Aorta (tissue), 5 donors: ENCODE results near the gene ZSWIM6. TPM values are rescaled to one million over a fixed set of nuclear protein-coding genes. Genes with fewer than 3 reads are reported as not detected.

Experiments
- ATAC-seq: fragments of 200-7000 bp; cut with Tn5 transposase; one replicate; pipeline ENCODE4 v1.9.1; 2022; ENCODE audit warnings: moderate library complexity; ENCODE audit not compliant: low FRiP score
- DNase-seq, 2 donors: peaks; one replicate each; pipeline ENCODE4 v3.0.0-alpha.2; 2020
- H3K27ac ChIP-seq, 2 donors: one replicate each; pipeline ENCODE4 v1.5.1; 2013; ENCODE audit warnings: low read length in 2 of 2, mild to moderate bottlenecking in 2 of 2, moderate library complexity in 2 of 2, control low read depth in 1 of 2, inconsistent platforms in 1 of 2, low read depth in 1 of 2
- H3K27me3 ChIP-seq, 2 donors: one replicate each; pipeline ENCODE4 v1.6.1; 2013; ENCODE audit warnings: control low read depth in 1 of 2, low read length in 1 of 2, mild to moderate bottlenecking in 1 of 2, moderate library complexity in 1 of 2; ENCODE audit not compliant: insufficient read depth in 2 of 2, control insufficient read depth in 1 of 2
- H3K36me3 ChIP-seq, 2 donors: one replicate each; pipeline ENCODE4 v1.6.1; 2013; ENCODE audit warnings: control low read depth in 1 of 2, low read length in 1 of 2, mild to moderate bottlenecking in 1 of 2; ENCODE audit not compliant: insufficient read depth in 2 of 2, control insufficient read depth in 1 of 2
- H3K4me1 ChIP-seq, 2 donors: one replicate each; pipeline ENCODE4 v1.6.1; 2013; ENCODE audit warnings: low read length in 2 of 2, control low read depth in 1 of 2, mild to moderate bottlenecking in 1 of 2, moderate library complexity in 1 of 2; ENCODE audit not compliant: insufficient read depth in 2 of 2, control insufficient read depth in 1 of 2
- H3K4me3 ChIP-seq, 2 donors: one replicate each; pipeline ENCODE4 v1.5.1; 2013; ENCODE audit warnings: low read length in 2 of 2, control low read depth in 1 of 2, mild to moderate bottlenecking in 1 of 2
- H3K9me3 ChIP-seq: one replicate; pipeline ENCODE4 v1.6.1; 2013; ENCODE audit warnings: mild to moderate bottlenecking, low read length; ENCODE audit not compliant: control insufficient read depth
- WGBS, 2 donors: extraction: QIAGEN DNeasy Blood & Tissue Kit; methylation state at CpG; one replicate each; pipeline ENCODE4 v1.1.7; 2013; 5-methylcytosine and 5-hydroxymethylcytosine counted together
- intact Hi-C, 2 donors: fragments of 100-400 bp; cut with DNase I; formaldehyde crosslinking; loops; one replicate each; pipeline versions ENCODE4 v1.14.2 to v1.15.0; 2022
- polyA plus RNA-seq, 2 donors: library from polyadenylated mRNA; stranded (reverse); fragments of 200-250 nt; gene quantifications; one replicate each; pipeline ENCODE4 v1.2.3, GENCODE V29; 2013
- total RNA-seq, 2 donors: library from RNA; stranded (reverse); fragmentation: NEBNext Ultra II Directional; extraction: Animal tissue kit (Norgen Biotek cat#: 25700); gene quantifications; one replicate each; pipeline ENCODE4 v1.2.1, GENCODE V29; 2021
- donor health status: healthy with polysubstance abuse.
- donor health status: Bipolar disorder and iron deficiency.
- donor health status: DM: no; HTN: no; CAD: no.
- donor health status: DM: no; HTN: no; CAD: no.
- donor health status: DM: yes; HTN: yes; CAD: no.

Gene ZSWIM6
- total and polyA plus RNA-seq, 4 donors = 3.4 to 21.8 (median 12.4) TPM

GRCh38 chr5:61311836-61312808, 19.9 kb upstream of the ZSWIM6 start:
- no peak for ATAC-seq
- H3K27me3 ChIP-seq = no peaks in the 10 kb centered on the region
- intact Hi-C loops = no loop called here
- WGBS, 2 donors = 31 to 32% methylated on average over 8 of the region's 8 CpGs
- no peaks in the 10 kb centered on the region for H3K36me3 ChIP-seq
- peaks cover 1 to 2% of the 10 kb centered on the region in 2 donors for H3K4me1 ChIP-seq
- no peaks in the 10 kb centered on the region for H3K9me3 ChIP-seq
- DNase-seq = no peak
- no peak overlapping the region for H3K4me3 ChIP-seq
- peak overlapping the region; percentile 70 to 87 for H3K27ac ChIP-seq

GRCh38 chr5:61313960-61314681, 17.9 kb upstream of the ZSWIM6 start:
- 0 to 3% methylated on average over 1 of the region's 1 CpG for WGBS, 2 donors
- intact Hi-C loops = no loop called here
- Histone ChIP-seq H3K36me3 (no peaks in the 10 kb centered on the region), H3K4me3 (no peak overlapping the region), H3K27me3 (no peaks in the 10 kb centered on the region), H3K9me3 (no peaks in the 10 kb centered on the region), H3K4me1 (peaks cover 1 to 5% of the 10 kb centered on the region in 2 donors), H3K27ac (peak overlapping the region; percentile 49 to 64)
- ATAC-seq (peak; percentile 47), DNase-seq (peak; percentile 75 to 78)

- WGBS, 2 donors = 1 to 8% methylated on average over 3 of the region's 3 CpGs
- Histone ChIP-seq H3K27me3 (no peaks in the 10 kb centered on the region), H3K27ac (peak overlapping the region in 1 of 2 donors; percentile 15), H3K4me3 (no peak overlapping the region), H3K36me3 (no peaks in the 10 kb centered on the region), H3K9me3 (no peaks in the 10 kb centered on the region), H3K4me1 (peaks cover 1 to 5% of the 10 kb centered on the region in 2 donors)
- intact Hi-C loops = no loop called here
- DNase-seq = no peak
- ATAC-seq = no peak
Observed at GRCh38 chr5:61318376-61318775, 13.7 kb upstream of the ZSWIM6 start.

- Histone ChIP-seq H3K9me3 (no peaks in the 10 kb centered on the region), H3K4me3 (no peak overlapping the region), H3K4me1 (peaks cover 1 to 5% of the 10 kb centered on the region in 2 donors), H3K27ac (no peak overlapping the region), H3K27me3 (no peaks in the 10 kb centered on the region), H3K36me3 (no peaks in the 10 kb centered on the region)
- ATAC-seq (no peak), DNase-seq (no peak)
- intact Hi-C loops = loop anchor here in 1 of 2 donors (10.0 kb wide), 1 partner anchor 365 kb away; no protein-coding TSS in a partner anchor
- 42% methylated on average over 9 of the region's 9 CpGs for WGBS, 2 donors
Observed at GRCh38 chr5:61319388-61320146, 12.5 kb upstream of the ZSWIM6 start.

GRCh38 chr5:61320860-61321259, 11.2 kb upstream of the ZSWIM6 start:
- ATAC-seq (no peak), DNase-seq (no peak)
- Histone ChIP-seq H3K4me1 (peaks cover 1 to 3% of the 10 kb centered on the region in 2 donors), H3K27me3 (no peaks in the 10 kb centered on the region), H3K4me3 (no peak overlapping the region), H3K27ac (no peak overlapping the region), H3K9me3 (no peaks in the 10 kb centered on the region), H3K36me3 (no peaks in the 10 kb centered on the region)
- intact Hi-C loops = loop anchor here in 1 of 2 donors (10.0 kb wide), 1 partner anchor 366 kb away; no protein-coding TSS in a partner anchor
- 90 to 92% methylated on average over 3 of the region's 3 CpGs for WGBS, 2 donors

- peaks cover 1 to 3% of the 10 kb centered on the region in 2 donors for H3K4me1 ChIP-seq
- ATAC-seq = no peak
- H3K27ac ChIP-seq = no peak overlapping the region
- no peak overlapping the region for H3K4me3 ChIP-seq
- H3K27me3 ChIP-seq = no peaks in the 10 kb centered on the region
- H3K36me3 ChIP-seq = no peaks in the 10 kb centered on the region
- intact Hi-C loops = loop anchor here in 1 of 2 donors (10.0 kb wide), 1 partner anchor 367 kb away; no protein-coding TSS in a partner anchor
- 93 to 94% methylated on average over 2 of the region's 2 CpGs for WGBS, 2 donors
- DNase-seq = no peak
- H3K9me3 ChIP-seq = no peaks in the 10 kb centered on the region
Observed at GRCh38 chr5:61321669-61322068, 10.4 kb upstream of the ZSWIM6 start.

- intact Hi-C loops = loop anchor here in 1 of 2 donors (10.0 kb wide), 1 partner anchor 368 kb away; no protein-coding TSS in a partner anchor
- WGBS, 2 donors = 93 to 94% methylated on average over 4 of the region's 4 CpGs
- DNase-seq (no peak), ATAC-seq (no peak)
- H3K27ac ChIP-seq = no peak overlapping the region
- H3K36me3 ChIP-seq = no peaks in the 10 kb centered on the region
- no peaks in the 10 kb centered on the region for H3K27me3 ChIP-seq
- no peaks in the 10 kb centered on the region for H3K9me3 ChIP-seq
- H3K4me3 ChIP-seq = no peak overlapping the region
- H3K4me1 ChIP-seq = peaks cover 0 to 3% of the 10 kb centered on the region in 2 donors
Observed at GRCh38 chr5:61322738-61323725, 9.0 kb upstream of the ZSWIM6 start.
